Measurements from ENCODE around the gene SRCAP. TPM values are rescaled to one million over a fixed set of nuclear protein-coding genes. Genes with fewer than 3 reads are reported as not detected.
A peak's percentile ranks its signal among the peaks of the same experiment; 100 is the strongest.

Gene SRCAP
- total and polyA plus RNA-seq, 2 of the 8 experiments (the other 6 are each of a cell fraction or from before 2014, with no cell fraction given) = 5.5 to 54.3 TPM

DNA sequence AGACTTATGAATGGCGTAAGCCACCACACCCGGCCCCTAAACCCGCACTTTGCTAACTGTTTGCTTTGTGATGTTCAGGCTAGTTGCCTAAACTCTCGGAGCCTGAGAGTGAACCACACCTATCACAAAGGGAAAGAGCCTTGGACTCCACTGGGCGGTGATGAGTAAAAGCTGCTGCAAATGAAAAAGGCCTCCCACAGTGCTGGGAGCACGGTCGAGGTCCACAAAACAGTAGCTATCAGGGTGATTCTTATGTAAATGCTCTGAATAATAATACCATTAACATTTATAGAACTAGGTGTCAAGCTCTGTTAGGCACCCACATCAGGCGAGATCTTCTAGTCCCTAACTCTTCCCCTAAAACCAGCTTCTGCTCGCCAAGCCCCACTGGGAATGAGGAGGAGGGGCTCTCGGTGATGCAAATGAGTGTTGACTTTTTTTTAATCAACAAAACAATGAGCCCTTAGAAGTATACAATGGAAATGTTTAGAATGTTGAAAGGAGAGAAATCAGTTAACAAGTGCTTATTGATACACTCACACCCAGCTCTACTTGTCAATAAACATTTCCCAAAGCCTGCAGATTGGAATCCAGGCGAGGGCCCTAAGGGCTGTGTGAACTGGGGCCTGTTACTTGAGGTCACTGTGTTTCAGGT, 20.9 kb upstream of the SRCAP start (continued):
- peak; percentile 65 for TF ChIP-seq ZNF274 (IDR thresholded peaks at IDR 0.05; ENCODE audit: borderline replicate concordance, extremely low read depth, low read length)
- no peak for TF ChIP-seq SRF (IDR thresholded peaks at IDR 0.05; ENCODE audit: low read depth, low read length)
- no peak for TF ChIP-seq MAFK (IDR thresholded peaks at IDR 0.05; ENCODE audit: low read depth, low read length)
- no peak for TF ChIP-seq USF2 (IDR thresholded peaks at IDR 0.05; ENCODE audit: low read length)
- TF ChIP-seq JUND (IDR thresholded peaks at IDR 0.05; ENCODE audit: low read length) = no peak; the same call in 1 of the 2 replicates
- no peak for TF ChIP-seq TBP (IDR thresholded peaks at IDR 0.05; ENCODE audit: low read depth, low read length)
- peak; percentile 96 for TF ChIP-seq RXRA (IDR thresholded peaks at IDR 0.05; ENCODE audit: insufficient read depth, low read depth, low read length)
- TF ChIP-seq, protein P1, sequence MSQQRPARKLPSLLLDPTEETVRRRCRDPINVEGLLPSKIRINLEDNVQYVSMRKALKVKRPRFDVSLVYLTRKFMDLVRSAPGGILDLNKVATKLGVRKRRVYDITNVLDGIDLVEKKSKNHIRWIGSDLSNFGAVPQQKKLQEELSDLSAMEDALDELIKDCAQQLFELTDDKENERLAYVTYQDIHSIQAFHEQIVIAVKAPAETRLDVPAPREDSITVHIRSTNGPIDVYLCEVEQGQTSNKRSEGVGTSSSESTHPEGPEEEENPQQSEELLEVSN (IDR thresholded peaks at IDR 0.05) = no peak
- TF ChIP-seq CREB1 (IDR thresholded peaks at IDR 0.05) = no peak
- TF ChIP-seq FOSL1 (IDR thresholded peaks at IDR 0.05; ENCODE audit: insufficient read depth, low read depth, low read length) = no peak
- no peak; the same call in 1 of the 2 replicates for TF ChIP-seq TEAD4 (IDR thresholded peaks at IDR 0.05; ENCODE audit: low read depth, low read length)
- TF ChIP-seq HDAC2 (IDR thresholded peaks at IDR 0.05; ENCODE audit: borderline replicate concordance in 1 of 2, low read depth in 2 of 2, low read length in 2 of 2) = peak; percentile 26 to 80; a peak in 2 of 4 replicates
- TF ChIP-seq EP300 (IDR thresholded peaks at IDR 0.05; ENCODE audit: borderline replicate concordance in 1 of 2, low read depth in 2 of 2, low read length in 2 of 2) = peak in 1 of 2 experiments; percentile 62; a peak in 1 of 3 replicates
- TF ChIP-seq EGR1 (IDR thresholded peaks at IDR 0.05; ENCODE audit: borderline replicate concordance, low read depth, low read length) = peak; percentile 60; the same call in 1 of the 2 replicates
- TF ChIP-seq CBX5 (IDR thresholded peaks at IDR 0.05; ENCODE audit: low read depth, low read length) = no peak
- no peak for TF ChIP-seq PHF8 (conservative IDR thresholded peaks at IDR 0.05; ENCODE audit: low read depth, low read length)
- TF ChIP-seq JUN (IDR thresholded peaks at IDR 0.05; ENCODE audit: low read depth, low read length) = no peak
- no peak for TF ChIP-seq SP2 (IDR thresholded peaks at IDR 0.05; ENCODE audit: low read length)
- TF ChIP-seq CEBPB (IDR thresholded peaks at IDR 0.05; ENCODE audit: low read depth, low read length) = no peak
- TF ChIP-seq HDAC6 (IDR thresholded peaks at IDR 0.05; ENCODE audit: low read depth, low read length) = peak; percentile 18

Measured in H1 (cell line).